ENCODE results near the gene GAS2L3. TPM values are rescaled to one million over a fixed set of nuclear protein-coding genes. Genes with fewer than 3 reads are reported as not detected.

The GAS2L3 gene
- polyA plus RNA-seq, 1 of the 3 experiments (the other 2 are of a cell fraction), result 1.6 TPM

DNA sequence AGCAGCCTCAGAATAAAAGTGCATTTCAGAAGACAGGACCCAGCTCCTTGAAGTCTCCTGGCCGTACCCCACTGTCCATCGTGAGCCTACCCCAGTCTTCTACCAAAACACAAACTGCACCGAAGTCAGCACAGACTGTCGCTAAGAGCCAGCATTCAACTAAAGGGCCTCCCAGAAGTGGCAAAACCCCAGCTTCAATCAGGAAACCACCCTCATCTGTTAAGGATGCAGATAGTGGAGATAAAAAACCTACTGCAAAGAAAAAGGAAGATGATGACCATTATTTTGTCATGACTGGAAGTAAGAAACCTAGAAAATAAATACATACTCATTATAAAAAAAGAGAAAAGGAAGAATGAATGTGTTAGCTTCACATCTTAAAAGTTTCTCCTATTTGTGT lies 51.1 kb downstream of the GAS2L3 start:
- H3K27ac ChIP-seq (ENCODE audit: low read depth in 2 of 2, low read length in 1 of 2), result no peak overlapping the region; a peak in 1 of 4 replicates
- H3K4me3 ChIP-seq (ENCODE audit: low read depth in 2 of 2, low read length in 1 of 2), result no peak overlapping the region
- no peak for DNase-seq
- CTCF ChIA-PET, result no interaction called here
- peaks cover 4 to 6% of the 10 kb centered on the region in 2 experiments for H3K36me3 ChIP-seq (replicated peaks in 1 of 2; ENCODE audit: control insufficient read depth in 1 of 2, insufficient read depth in 2 of 2, low read length in 1 of 2)
- H3K9me2 ChIP-seq, result no peaks in the 10 kb centered on the region
- H3K9me3 ChIP-seq, result no peaks in the 10 kb centered on the region
- H2AFZ ChIP-seq (ENCODE audit: low read depth), result no peak overlapping the region
- no peaks in the 10 kb centered on the region for H3F3A ChIP-seq (replicated peaks; ENCODE audit: insufficient read depth)
- H3K79me2 ChIP-seq (ENCODE audit: insufficient read depth), result no peaks in the 10 kb centered on the region; the same call in 1 of the 2 replicates
- POLR2A ChIA-PET, result no interaction called here
- 94% methylated on average over 4 of the region's 4 CpGs for WGBS (ENCODE audit: low lambda C conversion rate)
- H3K4me1 ChIP-seq (ENCODE audit: control insufficient read depth in 1 of 2, insufficient read depth in 2 of 2, low read depth in 1 of 2, low read length in 1 of 2), result no peaks in the 10 kb centered on the region; a peak in 2 of 4 replicates
- no peaks in the 10 kb centered on the region for H3K27me3 ChIP-seq (ENCODE audit: insufficient read depth)
- no peak overlapping the region for H3K4me2 ChIP-seq
- H3K9ac ChIP-seq, result no peak overlapping the region
- TF ChIP-seq FOXJ3 (CRISPR knock-in tag; IDR thresholded peaks at IDR 0.05), result no peak
- TF ChIP-seq, protein P1, sequence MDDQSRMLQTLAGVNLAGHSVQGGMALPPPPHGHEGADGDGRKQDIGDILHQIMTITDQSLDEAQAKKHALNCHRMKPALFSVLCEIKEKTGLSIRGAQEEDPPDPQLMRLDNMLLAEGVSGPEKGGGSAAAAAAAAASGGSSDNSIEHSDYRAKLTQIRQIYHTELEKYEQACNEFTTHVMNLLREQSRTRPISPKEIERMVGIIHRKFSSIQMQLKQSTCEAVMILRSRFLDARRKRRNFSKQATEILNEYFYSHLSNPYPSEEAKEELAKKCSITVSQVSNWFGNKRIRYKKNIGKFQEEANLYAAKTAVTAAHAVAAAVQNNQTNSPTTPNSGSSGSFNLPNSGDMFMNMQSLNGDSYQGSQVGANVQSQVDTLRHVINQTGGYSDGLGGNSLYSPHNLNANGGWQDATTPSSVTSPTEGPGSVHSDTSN (IDR thresholded peaks at IDR 0.05), result no peak
- TF ChIP-seq NFIC (IDR thresholded peaks at IDR 0.05; ENCODE audit: borderline replicate concordance), result no peak
- no peak for TF ChIP-seq EZH2phosphoT487 (IDR thresholded peaks at IDR 0.05; ENCODE audit: borderline replicate concordance, low read depth)
- no peak for TF ChIP-seq CHD2 (IDR thresholded peaks at IDR 0.05; ENCODE audit: low read length, partially characterized antibody)
- TF ChIP-seq EP300 (IDR thresholded peaks at IDR 0.05; ENCODE audit: borderline replicate concordance in 1 of 2, low read depth in 1 of 2, low read length in 1 of 2), result no peak
- TF ChIP-seq RCOR1 (IDR thresholded peaks at IDR 0.05; ENCODE audit: low read length), result no peak
- TF ChIP-seq, protein P2, sequence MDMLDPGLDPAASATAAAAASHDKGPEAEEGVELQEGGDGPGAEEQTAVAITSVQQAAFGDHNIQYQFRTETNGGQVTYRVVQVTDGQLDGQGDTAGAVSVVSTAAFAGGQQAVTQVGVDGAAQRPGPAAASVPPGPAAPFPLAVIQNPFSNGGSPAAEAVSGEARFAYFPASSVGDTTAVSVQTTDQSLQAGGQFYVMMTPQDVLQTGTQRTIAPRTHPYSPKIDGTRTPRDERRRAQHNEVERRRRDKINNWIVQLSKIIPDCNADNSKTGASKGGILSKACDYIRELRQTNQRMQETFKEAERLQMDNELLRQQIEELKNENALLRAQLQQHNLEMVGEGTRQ (IDR thresholded peaks at IDR 0.05; ENCODE audit: borderline replicate concordance, low read depth, low read length), result no peak
- no peak for TF ChIP-seq GABPA (IDR thresholded peaks at IDR 0.05; ENCODE audit: low read depth)
- no peak for TF ChIP-seq RXRA (IDR thresholded peaks at IDR 0.05; ENCODE audit: borderline replicate concordance, low read depth)
- no peak for TF ChIP-seq RAD21 (IDR thresholded peaks at IDR 0.05; ENCODE audit: low read length)
- TF ChIP-seq YY1 (IDR thresholded peaks at IDR 0.05; ENCODE audit: low read depth), result no peak
- TF ChIP-seq TEAD4 (IDR thresholded peaks at IDR 0.05; ENCODE audit: borderline replicate concordance, insufficient read depth), result no peak
- TF ChIP-seq JUND (IDR thresholded peaks at IDR 0.05), result no peak
- H4K20me1 ChIP-seq (ENCODE audit: insufficient read depth), result no peaks in the 10 kb centered on the region

DNA sequence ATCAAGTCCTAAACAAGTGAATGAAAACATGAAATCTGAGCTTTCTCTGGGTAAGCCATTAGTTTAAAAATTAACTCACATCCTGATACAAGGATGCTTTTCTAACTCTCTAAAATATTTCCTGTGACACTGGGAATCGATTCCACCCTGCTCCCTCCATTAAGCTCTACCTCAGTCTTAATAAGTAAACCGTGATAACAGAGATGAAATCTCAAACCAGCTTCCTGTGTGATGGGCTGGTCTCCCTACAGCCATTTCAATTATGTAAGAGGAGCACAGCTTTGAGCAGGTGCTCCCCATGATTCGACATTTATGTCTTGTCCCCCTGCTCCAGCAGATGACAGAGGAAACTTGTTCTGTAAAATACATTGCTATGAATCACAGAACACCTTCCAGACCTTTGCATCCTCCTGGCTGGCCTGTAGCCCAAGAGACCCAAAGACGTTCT lies 59.0 kb downstream of the GAS2L3 start:
- Histone ChIP-seq H3K9ac (no peak overlapping the region), H3K27ac (ENCODE audit: low read depth in 2 of 2, low read length in 1 of 2) (no peak overlapping the region), H4K20me1 (ENCODE audit: insufficient read depth) (no peaks in the 10 kb centered on the region), H3F3A (replicated peaks; ENCODE audit: insufficient read depth) (no peaks in the 10 kb centered on the region), H3K9me3 (no peaks in the 10 kb centered on the region), H3K4me1 (ENCODE audit: control insufficient read depth in 1 of 2, insufficient read depth in 2 of 2, low read depth in 1 of 2, low read length in 1 of 2) (no peaks in the 10 kb centered on the region), H3K27me3 (ENCODE audit: insufficient read depth) (no peaks in the 10 kb centered on the region), H3K4me3 (ENCODE audit: low read depth in 2 of 2, low read length in 1 of 2) (no peak overlapping the region), H3K79me2 (ENCODE audit: insufficient read depth) (no peaks in the 10 kb centered on the region; the same call in 1 of the 2 replicates), H3K36me3 (replicated peaks in 1 of 2; ENCODE audit: control insufficient read depth in 1 of 2, insufficient read depth in 2 of 2, low read length in 1 of 2) (peaks cover 0 to 5% of the 10 kb centered on the region in 2 experiments), H3K9me2 (no peaks in the 10 kb centered on the region), H2AFZ (ENCODE audit: low read depth) (no peak overlapping the region), H3K4me2 (no peak overlapping the region)
- no peak for DNase-seq
- CTCF ChIA-PET, result interaction anchor here (1.4 kb wide), 1 partner anchor 11 kb away, joined by 3 read pairs; no protein-coding TSS in a partner anchor
- 54% methylated on average over 4 of the region's 4 CpGs for WGBS (ENCODE audit: low lambda C conversion rate)
- POLR2A ChIA-PET, result no interaction called here
- TF ChIP-seq SIN3A (IDR thresholded peaks at IDR 0.05; ENCODE audit: borderline replicate concordance, low read depth, low read length) (no peak), RFX5 (IDR thresholded peaks at IDR 0.05; ENCODE audit: low read length) (no peak), JUND (IDR thresholded peaks at IDR 0.05) (no peak), CHD2 (IDR thresholded peaks at IDR 0.05; ENCODE audit: low read length, partially characterized antibody) (no peak), MEF2A (IDR thresholded peaks at IDR 0.05; ENCODE audit: borderline replicate concordance, low read depth) (no peak), NFIC (IDR thresholded peaks at IDR 0.05; ENCODE audit: borderline replicate concordance) (no peak), GATA2 (CRISPR knock-in tag; IDR thresholded peaks at IDR 0.05) (no peak)
- TF ChIP-seq, protein P3, sequence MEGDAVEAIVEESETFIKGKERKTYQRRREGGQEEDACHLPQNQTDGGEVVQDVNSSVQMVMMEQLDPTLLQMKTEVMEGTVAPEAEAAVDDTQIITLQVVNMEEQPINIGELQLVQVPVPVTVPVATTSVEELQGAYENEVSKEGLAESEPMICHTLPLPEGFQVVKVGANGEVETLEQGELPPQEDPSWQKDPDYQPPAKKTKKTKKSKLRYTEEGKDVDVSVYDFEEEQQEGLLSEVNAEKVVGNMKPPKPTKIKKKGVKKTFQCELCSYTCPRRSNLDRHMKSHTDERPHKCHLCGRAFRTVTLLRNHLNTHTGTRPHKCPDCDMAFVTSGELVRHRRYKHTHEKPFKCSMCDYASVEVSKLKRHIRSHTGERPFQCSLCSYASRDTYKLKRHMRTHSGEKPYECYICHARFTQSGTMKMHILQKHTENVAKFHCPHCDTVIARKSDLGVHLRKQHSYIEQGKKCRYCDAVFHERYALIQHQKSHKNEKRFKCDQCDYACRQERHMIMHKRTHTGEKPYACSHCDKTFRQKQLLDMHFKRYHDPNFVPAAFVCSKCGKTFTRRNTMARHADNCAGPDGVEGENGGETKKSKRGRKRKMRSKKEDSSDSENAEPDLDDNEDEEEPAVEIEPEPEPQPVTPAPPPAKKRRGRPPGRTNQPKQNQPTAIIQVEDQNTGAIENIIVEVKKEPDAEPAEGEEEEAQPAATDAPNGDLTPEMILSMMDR (IDR thresholded peaks at IDR 0.05), result no peak
- TF ChIP-seq, protein P4, sequence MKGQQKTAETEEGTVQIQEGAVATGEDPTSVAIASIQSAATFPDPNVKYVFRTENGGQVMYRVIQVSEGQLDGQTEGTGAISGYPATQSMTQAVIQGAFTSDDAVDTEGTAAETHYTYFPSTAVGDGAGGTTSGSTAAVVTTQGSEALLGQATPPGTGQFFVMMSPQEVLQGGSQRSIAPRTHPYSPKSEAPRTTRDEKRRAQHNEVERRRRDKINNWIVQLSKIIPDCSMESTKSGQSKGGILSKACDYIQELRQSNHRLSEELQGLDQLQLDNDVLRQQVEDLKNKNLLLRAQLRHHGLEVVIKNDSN (IDR thresholded peaks at IDR 0.05; ENCODE audit: borderline replicate concordance, low read depth), result no peak
- TF ChIP-seq, protein P5, sequence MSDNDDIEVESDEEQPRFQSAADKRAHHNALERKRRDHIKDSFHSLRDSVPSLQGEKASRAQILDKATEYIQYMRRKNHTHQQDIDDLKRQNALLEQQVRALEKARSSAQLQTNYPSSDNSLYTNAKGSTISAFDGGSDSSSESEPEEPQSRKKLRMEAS (IDR thresholded peaks at IDR 0.05; ENCODE audit: low read depth), result no peak
- TF ChIP-seq, protein P6, sequence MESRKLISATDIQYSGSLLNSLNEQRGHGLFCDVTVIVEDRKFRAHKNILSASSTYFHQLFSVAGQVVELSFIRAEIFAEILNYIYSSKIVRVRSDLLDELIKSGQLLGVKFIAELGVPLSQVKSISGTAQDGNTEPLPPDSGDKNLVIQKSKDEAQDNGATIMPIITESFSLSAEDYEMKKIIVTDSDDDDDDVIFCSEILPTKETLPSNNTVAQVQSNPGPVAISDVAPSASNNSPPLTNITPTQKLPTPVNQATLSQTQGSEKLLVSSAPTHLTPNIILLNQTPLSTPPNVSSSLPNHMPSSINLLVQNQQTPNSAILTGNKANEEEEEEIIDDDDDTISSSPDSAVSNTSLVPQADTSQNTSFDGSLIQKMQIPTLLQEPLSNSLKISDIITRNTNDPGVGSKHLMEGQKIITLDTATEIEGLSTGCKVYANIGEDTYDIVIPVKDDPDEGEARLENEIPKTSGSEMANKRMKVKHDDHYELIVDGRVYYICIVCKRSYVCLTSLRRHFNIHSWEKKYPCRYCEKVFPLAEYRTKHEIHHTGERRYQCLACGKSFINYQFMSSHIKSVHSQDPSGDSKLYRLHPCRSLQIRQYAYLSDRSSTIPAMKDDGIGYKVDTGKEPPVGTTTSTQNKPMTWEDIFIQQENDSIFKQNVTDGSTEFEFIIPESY (IDR thresholded peaks at IDR 0.05; ENCODE audit: borderline replicate concordance, low read depth), result no peak
